HUES6 (cell line): Measurements from ENCODE around the gene TENM3.

Experiments used
- H3K27ac ChIP-seq: 2 replicates; pipeline ENCODE4 v1.7.0; 2013; ENCODE audit warnings: low read depth, mild to moderate bottlenecking, low read length, inconsistent platforms
- H3K27me3 ChIP-seq: 2 replicates; pipeline ENCODE4 v1.6.1; 2013; ENCODE audit warnings: low read length; ENCODE audit not compliant: control insufficient read depth, insufficient read depth
- H3K36me3 ChIP-seq: 2 replicates; pipeline ENCODE4 v1.6.1; 2013; ENCODE audit warnings: low read length; ENCODE audit not compliant: control insufficient read depth, insufficient read depth
- H3K4me1 ChIP-seq: 2 replicates; pipeline ENCODE4 v1.6.1; 2013; ENCODE audit warnings: low read length; ENCODE audit not compliant: control insufficient read depth, insufficient read depth
- H3K4me3 ChIP-seq: 2 replicates; pipeline ENCODE4 v1.5.1; 2013; ENCODE audit warnings: low read depth, low read length
- H3K9ac ChIP-seq: one replicate; pipeline ENCODE4 v1.6.1; 2013; ENCODE audit warnings: mild to moderate bottlenecking, low read length
- H3K9me3 ChIP-seq: 2 replicates; pipeline ENCODE4 v1.6.1; 2013; ENCODE audit warnings: low read depth, low read length; ENCODE audit not compliant: control insufficient read depth, insufficient read depth

Gene TENM3

GRCh38 chr4:182337366-182337765 is 94.2 kb downstream of the TENM3 start:
- H3K9me3 ChIP-seq, result no peaks in the 10 kb centered on the region
- H3K36me3 ChIP-seq, result no peaks in the 10 kb centered on the region
- no peak overlapping the region for H3K9ac ChIP-seq
- no peaks in the 10 kb centered on the region for H3K27me3 ChIP-seq
- no peak overlapping the region for H3K27ac ChIP-seq
- no peak overlapping the region for H3K4me3 ChIP-seq
- H3K4me1 ChIP-seq, result peaks cover 7% of the 10 kb centered on the region; the same call in 1 of the 2 replicates

DNA sequence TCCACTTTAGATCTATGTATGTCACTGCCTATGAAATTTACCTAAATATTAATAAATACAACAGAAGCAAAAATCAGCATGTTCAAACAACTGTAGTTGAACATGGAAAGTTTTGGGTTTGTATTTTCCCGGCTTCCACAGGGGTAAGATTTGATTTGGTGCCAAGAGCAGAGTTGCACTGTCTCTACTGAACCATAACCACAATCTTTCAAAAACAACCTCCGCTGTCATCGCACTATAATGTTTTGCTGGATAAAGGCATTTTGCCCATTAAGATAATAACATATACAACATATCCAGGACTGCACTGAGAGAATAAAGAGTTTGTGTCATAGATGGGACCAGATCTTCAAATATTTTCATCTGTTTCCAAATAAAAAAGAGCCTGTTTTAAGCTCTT is 94.9 kb downstream of the TENM3 start:
- Histone ChIP-seq H3K4me3 (no peak overlapping the region), H3K9ac (no peak overlapping the region), H3K27ac (no peak overlapping the region), H3K4me1 (peaks cover 11% of the 10 kb centered on the region; the same call in 1 of the 2 replicates), H3K36me3 (no peaks in the 10 kb centered on the region), H3K27me3 (no peaks in the 10 kb centered on the region), H3K9me3 (no peaks in the 10 kb centered on the region)

DNA sequence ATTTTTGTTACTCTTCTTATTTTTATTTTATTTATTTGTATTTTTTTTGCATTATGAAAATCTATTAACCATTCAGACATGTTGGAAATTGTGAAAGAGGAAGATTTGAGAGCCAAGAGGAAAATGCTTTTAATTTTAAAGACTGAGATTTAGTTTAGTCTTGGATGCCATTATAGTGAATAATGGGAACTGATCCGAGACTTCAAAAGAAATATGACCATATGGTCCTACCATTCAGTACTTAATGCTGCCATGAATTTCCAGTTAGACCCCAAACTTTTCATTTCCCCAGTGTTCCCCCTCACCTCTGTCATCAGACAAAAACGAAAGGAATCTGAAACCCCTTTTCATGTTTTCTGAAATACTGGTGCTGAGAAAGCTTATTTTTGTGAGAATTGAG is 95.5 kb downstream of the TENM3 start:
- no peaks in the 10 kb centered on the region for H3K36me3 ChIP-seq
- no peak overlapping the region for H3K27ac ChIP-seq
- H3K9me3 ChIP-seq, result no peaks in the 10 kb centered on the region
- H3K27me3 ChIP-seq, result no peaks in the 10 kb centered on the region
- H3K4me3 ChIP-seq, result no peak overlapping the region
- H3K4me1 ChIP-seq, result peaks cover 17% of the 10 kb centered on the region
- no peak overlapping the region for H3K9ac ChIP-seq

- Histone ChIP-seq H3K36me3 (no peaks in the 10 kb centered on the region), H3K4me3 (no peak overlapping the region), H3K27me3 (no peaks in the 10 kb centered on the region), H3K27ac (no peak overlapping the region), H3K4me1 (peaks cover 22% of the 10 kb centered on the region), H3K9me3 (no peaks in the 10 kb centered on the region), H3K9ac (no peak overlapping the region)
Observed at GRCh38 chr4:182339221-182339641, 96.0 kb downstream of the TENM3 start.

DNA sequence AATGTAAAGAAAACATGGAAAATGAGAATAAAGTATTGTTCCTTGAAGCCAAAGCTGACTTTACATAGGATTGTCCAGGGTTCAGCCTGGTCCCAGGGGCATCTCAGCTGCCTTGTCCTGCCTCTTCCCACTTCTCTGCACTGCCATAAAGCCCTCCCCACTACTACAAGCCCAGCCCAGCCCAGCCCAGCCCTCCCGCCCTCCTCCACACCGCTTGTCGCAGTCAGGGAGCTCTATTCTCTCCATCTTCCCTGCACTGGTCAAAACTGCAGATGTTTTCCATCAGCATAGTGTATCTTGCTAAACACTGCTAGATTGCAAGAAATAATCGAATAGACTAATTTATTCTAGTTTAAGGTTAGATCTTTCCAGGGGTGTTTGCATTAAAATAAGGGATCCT is 100.3 kb downstream of the TENM3 start:
- Histone ChIP-seq H3K36me3 (no peaks in the 10 kb centered on the region), H3K27me3 (no peaks in the 10 kb centered on the region), H3K4me1 (peaks cover 39% of the 10 kb centered on the region), H3K9ac (no peak overlapping the region), H3K4me3 (no peak overlapping the region), H3K27ac (no peak overlapping the region), H3K9me3 (no peaks in the 10 kb centered on the region)

DNA sequence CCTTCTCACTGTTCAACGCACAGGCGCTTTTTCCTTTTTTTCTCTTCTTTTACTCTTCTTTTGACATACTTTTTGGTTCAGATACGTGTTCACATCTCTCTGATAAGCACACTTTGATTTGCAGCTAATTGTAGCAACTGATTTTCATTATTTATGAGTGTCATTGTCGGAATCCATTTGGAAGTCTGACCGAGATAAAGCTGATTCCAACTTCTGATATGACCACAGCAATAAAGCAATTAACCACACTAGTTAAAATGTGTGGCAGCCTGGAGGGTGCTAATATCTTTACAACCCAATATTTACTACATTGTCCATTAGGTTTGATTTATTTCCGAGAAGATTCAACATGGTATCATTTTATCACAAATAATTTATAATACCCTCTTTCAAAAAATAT is 101.8 kb downstream of the TENM3 start:
- Histone ChIP-seq H3K27me3 (no peaks in the 10 kb centered on the region), H3K9ac (no peak overlapping the region), H3K9me3 (no peaks in the 10 kb centered on the region), H3K4me3 (no peak overlapping the region), H3K27ac (no peak overlapping the region), H3K36me3 (no peaks in the 10 kb centered on the region), H3K4me1 (peaks cover 32% of the 10 kb centered on the region)

GRCh38 chr4:182346250-182346649 is 103.0 kb downstream of the TENM3 start:
- H3K36me3 ChIP-seq, result no peaks in the 10 kb centered on the region
- H3K9me3 ChIP-seq, result no peaks in the 10 kb centered on the region
- H3K4me1 ChIP-seq, result peaks cover 32% of the 10 kb centered on the region
- no peak overlapping the region for H3K27ac ChIP-seq
- no peak overlapping the region for H3K9ac ChIP-seq
- H3K4me3 ChIP-seq, result no peak overlapping the region
- H3K27me3 ChIP-seq, result no peaks in the 10 kb centered on the region

DNA sequence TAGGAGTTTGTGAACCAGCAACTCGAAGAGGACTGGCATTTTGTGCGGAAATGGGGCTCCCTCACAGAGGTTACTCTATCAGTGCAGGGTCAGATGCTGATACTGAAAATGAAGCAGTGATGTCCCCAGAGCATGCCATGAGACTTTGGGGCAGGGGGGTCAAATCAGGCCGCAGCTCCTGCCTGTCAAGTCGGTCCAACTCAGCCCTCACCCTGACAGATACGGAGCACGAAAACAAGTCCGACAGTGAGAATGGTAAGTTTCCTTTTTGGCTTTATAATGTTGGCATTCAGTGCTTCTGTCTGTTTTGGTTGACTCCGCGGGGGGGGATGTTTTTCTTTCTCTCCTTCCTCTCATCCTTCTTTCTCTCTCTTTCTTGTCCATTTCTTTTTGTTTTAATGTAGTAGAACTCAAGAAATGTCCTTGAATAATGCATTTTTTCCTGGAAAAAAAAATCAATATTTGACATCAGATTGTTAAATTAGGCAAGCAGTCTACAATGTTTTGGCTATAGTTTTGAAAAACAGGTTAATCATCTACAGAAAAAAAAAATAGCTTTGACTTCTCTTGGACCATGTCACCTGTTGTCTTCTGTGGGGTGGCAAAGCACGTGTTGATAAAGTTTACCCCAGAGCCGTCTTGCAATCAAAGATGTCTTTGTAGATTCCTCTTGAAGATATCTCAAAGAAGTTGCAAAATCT is 103.6 kb downstream of the TENM3 start:
- Histone ChIP-seq H3K4me3 (no peak overlapping the region), H3K9me3 (no peaks in the 10 kb centered on the region), H3K27ac (no peak overlapping the region), H3K27me3 (no peaks in the 10 kb centered on the region), H3K36me3 (no peaks in the 10 kb centered on the region), H3K4me1 (peaks cover 32% of the 10 kb centered on the region), H3K9ac (no peak overlapping the region)

- peaks cover 20% of the 10 kb centered on the region for H3K4me1 ChIP-seq
- no peaks in the 10 kb centered on the region for H3K36me3 ChIP-seq
- no peaks in the 10 kb centered on the region for H3K27me3 ChIP-seq
Observed at GRCh38 chr4:182348779-182349326, 105.7 kb downstream of the TENM3 start.

DNA sequence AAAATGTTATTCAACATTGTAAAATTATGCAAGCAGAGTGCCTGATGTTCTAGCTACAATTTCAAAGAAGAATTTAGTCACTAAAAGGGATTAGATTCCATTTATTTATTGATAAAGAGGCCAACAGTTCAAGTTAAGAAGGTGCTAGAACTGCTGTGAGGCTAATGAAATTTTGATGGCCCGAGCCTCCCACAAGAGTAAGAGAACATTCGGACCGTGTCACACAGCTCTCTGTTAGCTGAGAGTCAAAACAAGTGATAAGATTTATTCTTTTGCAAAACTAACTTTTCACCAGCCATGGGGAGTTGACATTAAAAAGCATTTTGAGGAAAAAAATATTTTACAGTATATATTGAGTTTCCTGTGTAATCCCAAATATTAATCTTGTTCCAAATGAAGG is 106.8 kb downstream of the TENM3 start:
- Histone ChIP-seq H3K4me1 (peaks cover 9% of the 10 kb centered on the region), H3K27ac (no peak overlapping the region), H3K9me3 (no peaks in the 10 kb centered on the region), H3K9ac (no peak overlapping the region), H3K4me3 (no peak overlapping the region), H3K36me3 (no peaks in the 10 kb centered on the region), H3K27me3 (no peaks in the 10 kb centered on the region)

More at GRCh38 chr4:182348779-182349326, 105.7 kb downstream of the TENM3 start:
- Histone ChIP-seq H3K27ac (no peak overlapping the region), H3K9me3 (no peaks in the 10 kb centered on the region), H3K9ac (no peak overlapping the region), H3K4me3 (no peak overlapping the region)

GRCh38 chr4:182351485-182351884 is 108.3 kb downstream of the TENM3 start:
- Histone ChIP-seq H3K9ac (no peak overlapping the region), H3K4me3 (no peak overlapping the region), H3K4me1 (peaks cover 3% of the 10 kb centered on the region), H3K36me3 (no peaks in the 10 kb centered on the region), H3K9me3 (0 out of 2 replicates have a peak, but pooled peaks cover 4% of the 10 kb centered on the region), H3K27me3 (no peaks in the 10 kb centered on the region), H3K27ac (no peak overlapping the region)
